ENCODE data around the gene BLOC1S6. TPM values are rescaled to one million over a fixed set of nuclear protein-coding genes. Genes with fewer than 3 reads are reported as not detected.

BLOC1S6 gene
- polyA plus RNA-seq, 2 of the 4 experiments (the other 2 are of a cell fraction): 19.0 to 30.9 TPM

GRCh38 chr15:45653702-45654424 lies 66.7 kb downstream of the BLOC1S6 start:
- POLR2A ChIA-PET: no interaction called here

GRCh38 chr15:45654749-45655148 lies 67.6 kb downstream of the BLOC1S6 start:
- no peak for DNase-seq (ENCODE audit: low read depth in 1 of 2, low spot score in 1 of 2)
- ATAC-seq: no peak
- H3K27ac ChIP-seq: no peak overlapping the region
- no peak overlapping the region for H3K4me3 ChIP-seq
- H3K9me3 ChIP-seq: no peaks in the 10 kb centered on the region
- CTCF ChIA-PET: no interaction called here
- no peak for FAIRE-seq
- no peaks in the 10 kb centered on the region for H3K4me1 ChIP-seq
- no peak overlapping the region for H3K4me2 ChIP-seq
- POLR2A ChIA-PET: no interaction called here
- WGBS (ENCODE audit: missing lambda C conversion rate): 60% methylated on average over 6 of the region's 6 CpGs
- no peak for TF ChIP-seq MAFK (IDR thresholded peaks at IDR 0.05; ENCODE audit: partially characterized antibody)
- no peak for TF ChIP-seq CHD2 (IDR thresholded peaks at IDR 0.05; ENCODE audit: low read length, partially characterized antibody)
- no peak for TF ChIP-seq FOSB (CRISPR knock-in tag; IDR thresholded peaks at IDR 0.05)
- TF ChIP-seq ZC3H11A (IDR thresholded peaks at IDR 0.05): no peak
- no peak for TF ChIP-seq E2F6 (IDR thresholded peaks at IDR 0.05; ENCODE audit: borderline replicate concordance, low read depth)
- no peak for TF ChIP-seq TP53 (CRISPR knock-in tag; IDR thresholded peaks at IDR 0.05)
- no peak for TF ChIP-seq SMC3 (IDR thresholded peaks at IDR 0.05)
- no peak for TF ChIP-seq RFX5 (IDR thresholded peaks at IDR 0.05)
- no peak for TF ChIP-seq GATA3 (IDR thresholded peaks at IDR 0.05; ENCODE audit: borderline replicate concordance)

More at GRCh38 chr15:45653702-45654424, 66.7 kb downstream of the BLOC1S6 start:
- H3K4me1 ChIP-seq: peaks cover 7% of the 10 kb centered on the region
- H3K4me2 ChIP-seq: no peak overlapping the region
- H3K9me3 ChIP-seq: no peaks in the 10 kb centered on the region
- FAIRE-seq (no peak), ATAC-seq (no peak), DNase-seq (ENCODE audit: low read depth in 1 of 2, low spot score in 1 of 2) (no peak)
- H3K4me3 ChIP-seq: no peak overlapping the region
- CTCF ChIA-PET: interaction anchor here (0.6 to 1.3 kb wide), 2 partner anchors 17 to 219 kb away, joined by 3 to 4 read pairs; no protein-coding TSS in a partner anchor
- WGBS (ENCODE audit: missing lambda C conversion rate): 100% methylated on average over 3 of the region's 3 CpGs
- H3K27ac ChIP-seq: no peak overlapping the region
- no peak for TF ChIP-seq SREBF2 (IDR thresholded peaks at IDR 0.05)
- no peak for TF ChIP-seq FOSL2 (IDR thresholded peaks at IDR 0.05)
- no peak for TF ChIP-seq FOSL2 (CRISPR knock-in tag; IDR thresholded peaks at IDR 0.05)
- no peak for TF ChIP-seq CTCF (IDR thresholded peaks at IDR 0.05)
- no peak for TF ChIP-seq NFE2L2 (conservative IDR thresholded peaks at IDR 0.05; ENCODE audit: low read length)
- no peak for TF ChIP-seq ESRRA (IDR thresholded peaks at IDR 0.05; ENCODE audit: borderline replicate concordance, low read length)
- TF ChIP-seq E2F6 (IDR thresholded peaks at IDR 0.05; ENCODE audit: borderline replicate concordance, low read depth): no peak
- no peak for TF ChIP-seq CHD2 (IDR thresholded peaks at IDR 0.05; ENCODE audit: low read length, partially characterized antibody)
- no peak for TF ChIP-seq EHMT2 (IDR thresholded peaks at IDR 0.05; ENCODE audit: low read depth)
- TF ChIP-seq PHF8 (IDR thresholded peaks at IDR 0.05; ENCODE audit: borderline replicate concordance, low read depth): no peak
- TF ChIP-seq RFX5 (IDR thresholded peaks at IDR 0.05): no peak
- TF ChIP-seq TFCP2L1 (CRISPR knock-in tag; IDR thresholded peaks at IDR 0.05): no peak
- TF ChIP-seq ATOH8 (CRISPR knock-in tag; IDR thresholded peaks at IDR 0.05; ENCODE audit: low read depth): no peak

GRCh38 chr15:45657254-45657653 lies 70.1 kb downstream of the BLOC1S6 start:
- DNase-seq (ENCODE audit: low read depth in 1 of 2, low spot score in 1 of 2) (no peak), FAIRE-seq (no peak), ATAC-seq (no peak)
- TF ChIP-seq MAFK (IDR thresholded peaks at IDR 0.05; ENCODE audit: partially characterized antibody) (no peak), HEYL (CRISPR knock-in tag; IDR thresholded peaks at IDR 0.05) (no peak), CHD2 (IDR thresholded peaks at IDR 0.05; ENCODE audit: low read length, partially characterized antibody) (no peak), FOXS1 (CRISPR knock-in tag; IDR thresholded peaks at IDR 0.05) (no peak), NR3C1 (IDR thresholded peaks at IDR 0.05) (no peak), KDM5A (IDR thresholded peaks at IDR 0.05) (no peak), EHMT2 (IDR thresholded peaks at IDR 0.05; ENCODE audit: low read depth) (no peak), ELK1 (IDR thresholded peaks at IDR 0.05; ENCODE audit: low read depth, low read length) (no peak), POLR2A (IDR thresholded peaks at IDR 0.05; ENCODE audit: low read length) (no peak), HES2 (IDR thresholded peaks at IDR 0.05) (no peak), EP300 (IDR thresholded peaks at IDR 0.05) (no peak)
- no peak overlapping the region for H3K4me3 ChIP-seq
- ChIA-PET CTCF (interaction anchor here (0.6 kb wide), 1 partner anchor 971 kb away, joined by 4 read pairs; no protein-coding TSS in a partner anchor), POLR2A (no interaction called here)
- H3K9me3 ChIP-seq: no peaks in the 10 kb centered on the region
- H3K27ac ChIP-seq: no peak overlapping the region
- 66% methylated on average over 2 of the region's 2 CpGs for WGBS (ENCODE audit: missing lambda C conversion rate)
- no peaks in the 10 kb centered on the region for H3K4me1 ChIP-seq
- no peak overlapping the region for H3K4me2 ChIP-seq

Measured in A549 (cell line).